ENCODE data around the gene GABARAP. TPM values are rescaled to one million over a fixed set of nuclear protein-coding genes. Genes with fewer than 3 reads are reported as not detected.

Gene GABARAP
- total and polyA plus RNA-seq, 5 experiments from 2014 or later = 268 to 964 (median 799) TPM

GRCh38 chr17:7260151-7260550 is 17.9 kb upstream of the GABARAP start:
- peaks cover 0 to 36% (median 0%) of the 10 kb centered on the region in 3 donors for H3K36me3 Mint-ChIP-seq
- no peak for ATAC-seq
- peaks cover 0 to 3% (median 0%) of the 10 kb centered on the region in 5 donors for H3K27me3 Mint-ChIP-seq
- POLR2A ChIA-PET = interaction anchor here (0.7 to 3.0 kb wide), 6 partner anchors 10 to 122 kb away, joined by 3 to 17 read pairs (median 4); partner anchors contain the start of genes ACADVL, ACAP1, DLG4 and GABARAP
- H3K4me1 Mint-ChIP-seq = peaks cover 19 to 33% (median 29%) of the 10 kb centered on the region in 4 donors
- no peak for DNase-seq
- H3K9me3 Mint-ChIP-seq = no peaks in the 10 kb centered on the region
- H3K4me3 Mint-ChIP-seq = peak overlapping the region; percentile 47 to 86 (median 69)
- H3K27ac Mint-ChIP-seq = peak overlapping the region; percentile 53 to 93 (median 76)

GRCh38 chr17:7259555-7259889 is 17.3 kb upstream of the GABARAP start:
- Mint-ChIP-seq H3K36me3 (peaks cover 0 to 42% (median 2%) of the 10 kb centered on the region in 3 donors), H3K27ac (peak overlapping the region; percentile 24 to 90 (median 53)), H3K4me1 (peaks cover 19 to 33% (median 29%) of the 10 kb centered on the region in 4 donors), H3K27me3 (peaks cover 0 to 3% (median 0%) of the 10 kb centered on the region in 5 donors), H3K4me3 (peak overlapping the region in 1 of 10 donors; percentile 66), H3K9me3 (no peaks in the 10 kb centered on the region)
- POLR2A ChIA-PET = interaction anchor here (0.6 to 3.0 kb wide), 6 partner anchors 10 to 666 kb away, joined by 3 to 17 read pairs (median 5); partner anchors contain the start of genes ACADVL, ACAP1, DLG4 and GABARAP
- no peak for ATAC-seq
- DNase-seq = no peak

GRCh38 chr17:7258731-7259554 is 16.7 kb upstream of the GABARAP start:
- Mint-ChIP-seq H3K27ac (peak overlapping the region; percentile 24 to 90 (median 60)), H3K4me3 (peak overlapping the region in 2 of 10 donors; percentile 24 to 66), H3K4me1 (peaks cover 18 to 31% (median 30%) of the 10 kb centered on the region in 4 donors), H3K27me3 (peaks cover 0 to under 1% (median 0%) of the 10 kb centered on the region in 5 donors), H3K9me3 (no peaks in the 10 kb centered on the region), H3K36me3 (peaks cover 0 to 48% (median 2%) of the 10 kb centered on the region in 3 donors)
- no peak for DNase-seq
- no peak for ATAC-seq
- POLR2A ChIA-PET = interaction anchor here (0.6 to 3.0 kb wide), 5 partner anchors 9 to 667 kb away, joined by 4 to 17 read pairs (median 5); partner anchors contain the start of genes ACADVL, DLG4 and GABARAP

DNA sequence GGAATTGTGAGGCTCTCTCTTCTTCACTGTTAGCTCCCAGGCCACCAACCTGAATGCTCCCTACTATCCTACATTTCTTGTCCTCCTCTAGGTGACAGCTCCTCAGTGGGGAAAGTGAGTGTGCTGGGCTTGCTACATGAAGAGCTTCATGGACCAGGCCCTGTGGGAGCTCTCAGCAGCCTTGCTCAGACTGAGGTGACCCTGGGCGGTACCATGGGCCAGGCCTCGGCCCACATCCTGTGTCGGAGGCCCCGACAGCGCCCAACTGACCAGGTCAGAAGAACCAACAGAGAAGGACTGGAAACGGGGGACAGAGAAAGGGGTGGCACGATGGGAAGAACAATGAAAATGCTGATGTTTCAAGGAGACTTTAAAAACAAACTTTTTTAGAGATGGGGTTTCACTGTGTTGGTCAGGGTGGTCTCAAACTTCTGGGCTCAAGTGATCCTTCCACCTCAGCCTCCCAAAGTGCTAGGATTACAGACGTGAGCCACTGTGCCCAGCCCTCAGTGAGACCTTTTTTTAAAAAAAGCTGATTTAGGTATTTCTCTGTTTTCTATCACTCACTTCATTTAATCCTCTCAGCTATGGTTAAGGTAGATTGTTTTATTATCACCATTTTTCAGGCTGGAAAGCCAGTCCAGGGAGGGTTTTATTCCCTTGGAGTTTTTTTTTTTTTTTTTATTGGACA is 14.7 kb upstream of the GABARAP start:
- DNase-seq (no peak), ATAC-seq (no peak)
- H3K27me3 Mint-ChIP-seq = no peaks in the 10 kb centered on the region
- H3K36me3 Mint-ChIP-seq = peaks cover 0 to 59% (median 2%) of the 10 kb centered on the region in 3 donors
- H3K27ac Mint-ChIP-seq = peak overlapping the region in 6 of 10 donors; percentile 11 to 79 (median 63)
- no peak overlapping the region for H3K4me3 Mint-ChIP-seq
- H3K4me1 Mint-ChIP-seq = peaks cover 11 to 29% (median 27%) of the 10 kb centered on the region in 4 donors
- H3K9me3 Mint-ChIP-seq = no peaks in the 10 kb centered on the region
- POLR2A ChIA-PET = interaction anchor here (0.7 to 1.6 kb wide), 2 partner anchors 14 to 89 kb away, joined by 3 to 5 read pairs; partner anchors contain the start of gene GABARAP

DNA sequence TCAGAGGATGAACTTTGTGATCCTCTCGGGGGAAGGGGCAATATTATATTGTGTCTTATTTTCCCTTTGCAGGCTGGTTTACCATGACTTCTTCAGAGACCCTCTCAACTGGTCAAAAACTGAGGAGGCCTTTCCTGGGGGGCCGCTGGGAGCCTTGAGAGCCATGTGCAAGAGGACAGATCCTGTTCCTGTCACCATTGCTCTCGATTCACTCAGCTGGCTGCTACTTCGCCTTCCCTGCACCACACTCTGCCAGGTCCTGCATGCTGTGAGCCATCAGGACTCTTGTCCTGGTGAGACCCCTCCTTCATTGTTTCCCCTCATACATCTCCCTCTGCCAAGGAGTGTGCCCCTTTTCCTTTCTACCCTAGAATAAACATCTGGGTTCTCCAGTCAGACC is 12.3 kb upstream of the GABARAP start:
- no peak for ATAC-seq
- H3K27ac Mint-ChIP-seq = peak overlapping the region in 6 of 10 donors; percentile 31 to 74 (median 54)
- POLR2A ChIA-PET = interaction anchor here (0.8 kb wide), 1 partner anchor 34 kb away, joined by 3 read pairs; no protein-coding TSS in a partner anchor
- H3K4me3 Mint-ChIP-seq = peak overlapping the region in 4 of 10 donors; percentile 1 to 58 (median 49)
- H3K9me3 Mint-ChIP-seq = no peaks in the 10 kb centered on the region
- DNase-seq = no peak
- peaks cover 0 to 59% (median 2%) of the 10 kb centered on the region in 3 donors for H3K36me3 Mint-ChIP-seq
- no peaks in the 10 kb centered on the region for H3K27me3 Mint-ChIP-seq
- peaks cover 16 to 38% (median 34%) of the 10 kb centered on the region in 4 donors for H3K4me1 Mint-ChIP-seq

DNA sequence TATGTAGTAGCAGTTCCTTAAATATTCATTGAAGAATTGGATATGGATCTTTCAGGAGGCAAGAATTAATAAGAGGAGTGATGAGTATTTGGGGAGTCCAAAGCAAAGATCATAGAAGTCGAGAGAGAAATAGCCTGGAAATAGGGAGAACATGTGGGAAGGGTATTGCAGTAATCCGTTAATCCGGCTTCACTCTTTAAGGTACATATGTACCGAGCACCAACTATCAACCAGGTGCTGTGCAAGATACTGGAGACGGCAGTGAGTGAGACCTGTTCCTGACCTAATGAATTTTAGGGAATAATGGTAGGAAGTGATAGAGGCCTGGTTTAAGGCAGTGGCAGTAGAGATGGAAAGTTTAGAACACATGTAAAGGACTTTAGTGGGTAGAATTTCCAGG is 10.8 kb upstream of the GABARAP start:
- DNase-seq (no peak), ATAC-seq (no peak)
- POLR2A ChIA-PET = no interaction called here
- H3K27me3 Mint-ChIP-seq = no peaks in the 10 kb centered on the region
- H3K27ac Mint-ChIP-seq = peak overlapping the region; percentile 90 to 100 (median 100)
- H3K36me3 Mint-ChIP-seq = peaks cover 0 to 50% (median 2%) of the 10 kb centered on the region in 3 donors
- H3K4me1 Mint-ChIP-seq = peaks cover 22 to 51% (median 45%) of the 10 kb centered on the region in 4 donors
- no peaks in the 10 kb centered on the region for H3K9me3 Mint-ChIP-seq
- H3K4me3 Mint-ChIP-seq = peak overlapping the region; percentile 88 to 98 (median 95)

GRCh38 chr17:7252176-7253043 is 10.2 kb upstream of the GABARAP start, which contains the start of gene ELP5:
TSS of gene ELP5 (plus strand) at chr17:7252215. CDS start at chr17:7252551, 336 bp downstream.
- Mint-ChIP-seq H3K4me1 (peaks cover 22 to 51% (median 46%) of the 10 kb centered on the region in 4 donors), H3K9me3 (no peaks in the 10 kb centered on the region), H3K36me3 (peaks cover 0 to 45% (median 2%) of the 10 kb centered on the region in 3 donors), H3K4me3 (peak within 1 kb of the TSS; percentile 91 to 98 (median 95)), H3K27ac (peak within 1 kb of the TSS; percentile 90 to 100 (median 100)), H3K27me3 (no peaks in the 10 kb centered on the region)
- POLR2A ChIA-PET = interaction anchor here (1.0 to 5.6 kb wide), 4 partner anchors 13 to 61 kb away, joined by 3 to 89 read pairs (median 9); partner anchors contain the start of genes DVL2, GABARAP and PHF23
- peak in 8 of 10 donors; percentile 71 to 99 (median 82) for DNase-seq
- ATAC-seq = peak; percentile 57 to 63

- H3K27ac Mint-ChIP-seq = peak within 1 kb of the TSS; percentile 90 to 100 (median 100)
- POLR2A ChIA-PET = interaction anchor here (0.7 to 5.6 kb wide), 6 partner anchors 12 to 434 kb away, joined by 3 to 89 read pairs (median 5); partner anchors contain the start of genes DVL2, GABARAP and PHF23
- no peaks in the 10 kb centered on the region for H3K27me3 Mint-ChIP-seq
- no peaks in the 10 kb centered on the region for H3K9me3 Mint-ChIP-seq
- ATAC-seq (peak; percentile 88 to 90), DNase-seq (peak in 9 of 10 donors; percentile 97 to 100 (median 99))
- H3K4me1 Mint-ChIP-seq = peaks cover 21 to 50% (median 48%) of the 10 kb centered on the region in 4 donors
- H3K4me3 Mint-ChIP-seq = peak within 1 kb of the TSS; percentile 91 to 98 (median 95)
- peaks cover 0 to 40% (median 2%) of the 10 kb centered on the region in 3 donors for H3K36me3 Mint-ChIP-seq
Observed at GRCh38 chr17:7251661-7252175, 9.5 kb upstream of the GABARAP start, which contains the start of gene CTDNEP1. TSS of gene CTDNEP1 (minus strand) at chr17:7251734. CDS start at chr17:7251296, 438 bp downstream.

DNA sequence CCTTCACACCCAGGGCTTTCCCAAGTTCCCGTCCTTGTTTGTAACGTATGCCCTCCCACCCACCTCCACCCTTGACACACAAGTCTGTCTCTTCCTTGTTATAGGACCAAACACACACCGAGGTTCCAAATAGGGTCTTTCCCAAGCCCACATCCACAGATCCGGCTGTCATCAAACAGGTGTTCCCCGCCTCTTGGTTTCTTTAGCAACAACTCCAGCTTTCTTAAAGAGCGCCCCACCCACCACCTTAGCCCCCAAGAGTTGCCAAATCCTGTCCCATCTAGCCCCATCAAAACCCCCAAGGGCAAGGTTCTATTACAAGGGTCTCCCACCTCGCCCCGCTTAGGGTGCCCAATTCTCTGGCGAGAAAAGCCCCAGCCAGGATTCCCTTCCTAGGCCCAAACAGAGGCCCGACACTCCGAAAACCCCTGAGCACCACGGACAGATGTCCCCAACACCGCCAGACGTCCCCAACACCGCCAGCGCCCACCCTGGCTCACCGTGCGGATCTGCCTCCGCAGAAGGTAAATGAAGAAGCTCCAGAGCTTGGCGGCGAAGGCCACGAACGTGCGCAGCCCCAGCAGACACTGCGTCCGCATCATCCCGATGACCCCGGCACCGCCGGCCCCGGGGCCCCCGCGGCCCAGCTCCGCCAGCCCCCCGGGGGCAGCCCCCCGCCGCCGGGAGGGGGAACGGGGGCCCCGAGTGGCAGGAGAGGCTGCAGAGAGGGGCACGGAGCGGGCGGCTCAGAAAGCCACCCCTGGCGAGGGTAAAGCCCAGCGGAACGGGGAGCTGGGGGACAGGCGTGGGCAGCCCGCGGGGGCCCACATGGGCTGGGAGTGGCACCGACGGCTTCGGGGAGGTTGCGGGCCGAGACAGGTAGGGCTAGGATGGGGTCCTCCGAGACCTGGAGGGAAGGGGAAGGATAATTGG is 8.7 kb upstream of the GABARAP start:
- ATAC-seq = peak; percentile 2 to 19
- Mint-ChIP-seq H3K27ac (peak overlapping the region; percentile 86 to 100 (median 96)), H3K4me3 (peak overlapping the region; percentile 91 to 98 (median 95)), H3K36me3 (peaks cover 0 to 40% (median 5%) of the 10 kb centered on the region in 3 donors), H3K4me1 (peaks cover 21 to 53% (median 51%) of the 10 kb centered on the region in 4 donors), H3K27me3 (no peaks in the 10 kb centered on the region), H3K9me3 (no peaks in the 10 kb centered on the region)
- POLR2A ChIA-PET = interaction anchor here (0.7 to 5.6 kb wide), 10 partner anchors 9 to 437 kb away, joined by 3 to 89 read pairs (median 4); partner anchors contain the start of genes ACADVL, DLG4, DVL2 and GABARAP
- DNase-seq = peak in 3 of 10 donors; percentile 17 to 43 (median 43)

- POLR2A ChIA-PET = interaction anchor here (0.8 to 5.6 kb wide), 4 partner anchors 10 to 30 kb away, joined by 3 to 89 read pairs (median 4); partner anchors contain the start of genes ACADVL, DLG4, GABARAP and PHF23
- DNase-seq (no peak), ATAC-seq (no peak)
- H3K9me3 Mint-ChIP-seq = no peaks in the 10 kb centered on the region
- no peaks in the 10 kb centered on the region for H3K27me3 Mint-ChIP-seq
- H3K4me3 Mint-ChIP-seq = peak overlapping the region; percentile 90 to 96 (median 94)
- peaks cover 21 to 53% (median 51%) of the 10 kb centered on the region in 4 donors for H3K4me1 Mint-ChIP-seq
- H3K27ac Mint-ChIP-seq = peak overlapping the region; percentile 85 to 97 (median 93)
- H3K36me3 Mint-ChIP-seq = peaks cover 0 to 36% (median 4%) of the 10 kb centered on the region in 3 donors
Observed at GRCh38 chr17:7249830-7250229, 7.6 kb upstream of the GABARAP start.
